HG03565 (cell line): ENCODE data around the gene ASIC2.
"Not testable (repeated sequence)": the region's sequence is repeated elsewhere in the genome, so short reads cannot be mapped to it uniquely, and the experiment has no call there.

Experiments used
- ATAC-seq: cut with Tn5 transposase; IDR thresholded peaks from one replicate; pipeline ENCODE4 v1.9.1; 2021; ENCODE audit warnings: mild to moderate bottlenecking, moderate library complexity; ENCODE audit not compliant: unreplicated experiment

ASIC2 gene

DNA sequence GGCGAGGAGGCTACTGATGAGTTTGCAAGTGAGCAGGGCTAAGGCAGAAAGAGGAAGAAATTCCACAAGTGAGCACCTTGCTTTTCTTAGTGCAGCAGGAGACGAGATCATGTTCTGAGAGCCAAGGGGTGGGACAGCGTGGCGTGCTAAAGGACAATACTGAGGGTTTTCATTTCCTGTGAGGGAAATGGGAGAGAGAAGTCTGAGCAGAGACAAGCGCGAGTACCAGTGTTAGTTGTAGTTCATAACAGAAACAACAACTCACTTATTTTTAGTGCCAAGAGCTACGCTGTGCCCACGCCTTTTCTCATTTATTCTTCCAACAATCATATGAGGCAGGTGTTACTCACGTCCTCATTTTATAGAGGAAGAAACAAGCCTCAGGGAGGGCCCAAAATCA lies 299.1 kb downstream of the ASIC2 start:
- no peak for ATAC-seq

DNA sequence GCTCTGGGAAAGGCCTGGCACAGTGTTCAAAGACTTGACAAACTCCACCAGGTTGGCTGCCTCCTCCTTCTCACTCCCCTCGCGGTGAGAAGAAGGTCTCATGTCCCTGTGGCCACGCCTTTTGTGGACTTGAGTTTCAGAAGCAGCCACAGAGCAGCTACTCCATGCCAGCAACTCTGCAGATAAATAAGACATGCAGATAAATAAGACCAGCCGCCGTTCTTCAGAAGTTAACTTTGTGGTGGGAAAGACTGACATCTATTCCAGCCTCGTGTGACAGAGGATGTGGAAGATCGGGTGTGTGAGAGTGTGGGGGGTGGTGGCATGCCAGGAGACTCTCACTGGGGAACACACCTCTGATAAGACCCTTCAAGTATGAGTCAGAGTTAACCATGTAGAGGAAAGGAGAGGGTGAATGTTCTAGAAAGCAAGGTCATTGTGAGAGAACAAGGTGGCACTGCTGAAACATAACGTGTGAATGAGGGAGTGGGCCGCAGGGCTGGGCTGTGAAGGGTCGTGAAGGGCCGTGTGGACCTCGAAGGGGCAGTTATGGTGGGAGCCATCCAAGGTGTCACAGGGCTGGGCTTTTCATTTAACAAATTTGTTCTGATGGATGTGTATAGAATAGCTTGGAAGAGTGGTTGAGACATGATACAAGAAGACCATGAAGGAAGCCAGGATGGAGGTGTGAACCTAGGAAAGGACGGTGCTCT lies 300.6 kb downstream of the ASIC2 start:
- no peak for ATAC-seq

DNA sequence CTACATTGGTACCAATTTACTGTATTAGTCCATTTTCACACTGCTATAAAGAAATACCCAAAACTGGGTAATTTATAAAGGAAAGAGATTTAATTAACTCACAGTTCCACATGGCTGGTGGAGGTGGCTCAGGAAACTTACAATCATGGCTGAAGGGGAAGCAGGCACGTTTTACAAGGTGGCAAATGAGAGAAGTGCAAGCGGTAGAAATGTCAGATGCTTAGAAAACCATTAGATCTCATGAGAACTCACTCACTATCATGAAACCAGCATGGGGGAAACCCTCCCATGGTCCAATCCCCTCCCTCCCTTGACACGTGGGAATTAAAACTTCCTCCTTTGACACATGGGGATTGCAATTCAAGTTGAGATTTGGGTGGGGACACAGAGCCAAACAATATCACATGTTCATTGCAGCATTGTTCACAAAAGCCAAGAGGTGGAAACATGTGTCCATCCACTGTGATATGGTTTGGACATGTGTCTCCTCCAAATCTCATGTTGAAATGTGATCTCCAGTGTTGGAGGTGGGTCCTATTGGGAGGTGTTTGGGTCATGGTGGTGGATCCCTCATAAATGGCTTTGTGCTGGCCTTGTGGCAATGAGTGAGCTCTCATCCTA lies 304.5 kb downstream of the ASIC2 start:
- no peak for ATAC-seq

DNA sequence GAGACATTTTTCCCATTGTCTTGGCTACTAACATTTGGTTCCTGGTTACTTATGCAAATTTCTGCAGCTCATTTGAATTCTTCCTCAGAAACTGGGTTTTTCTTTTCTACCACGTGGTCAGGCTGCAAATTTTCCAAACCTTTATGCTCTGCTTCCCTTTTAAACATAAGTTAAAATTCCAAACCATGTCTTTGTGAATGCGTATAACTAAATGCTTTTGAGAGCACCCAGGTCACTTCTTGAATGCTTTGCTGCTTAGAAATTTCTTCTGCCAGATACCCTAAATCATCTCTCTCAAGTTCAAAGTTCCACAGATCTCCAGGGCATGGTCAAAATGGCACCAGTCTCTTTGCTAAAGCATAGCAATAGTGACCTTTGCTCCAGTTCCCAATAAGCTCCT lies 305.2 kb downstream of the ASIC2 start:
- not testable (repeated sequence) for ATAC-seq

DNA sequence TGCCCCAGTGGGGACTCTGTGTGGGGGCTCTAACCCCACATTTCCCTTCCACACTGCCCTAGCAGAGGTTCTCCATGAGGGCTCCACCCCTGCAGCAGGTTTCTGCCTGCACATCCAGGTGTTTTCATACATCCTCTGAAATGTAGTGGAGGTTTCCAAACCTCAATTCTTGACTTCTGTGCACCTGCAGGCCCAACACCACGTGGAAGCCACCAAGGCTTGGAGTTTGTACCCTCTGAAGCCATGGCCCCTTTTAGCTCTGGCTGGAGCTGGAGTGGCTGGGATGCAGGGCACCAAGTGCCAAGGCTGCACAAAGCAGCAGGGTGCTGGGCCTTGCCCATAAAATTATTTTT lies 305.7 kb downstream of the ASIC2 start:
- not testable (repeated sequence) for ATAC-seq

DNA sequence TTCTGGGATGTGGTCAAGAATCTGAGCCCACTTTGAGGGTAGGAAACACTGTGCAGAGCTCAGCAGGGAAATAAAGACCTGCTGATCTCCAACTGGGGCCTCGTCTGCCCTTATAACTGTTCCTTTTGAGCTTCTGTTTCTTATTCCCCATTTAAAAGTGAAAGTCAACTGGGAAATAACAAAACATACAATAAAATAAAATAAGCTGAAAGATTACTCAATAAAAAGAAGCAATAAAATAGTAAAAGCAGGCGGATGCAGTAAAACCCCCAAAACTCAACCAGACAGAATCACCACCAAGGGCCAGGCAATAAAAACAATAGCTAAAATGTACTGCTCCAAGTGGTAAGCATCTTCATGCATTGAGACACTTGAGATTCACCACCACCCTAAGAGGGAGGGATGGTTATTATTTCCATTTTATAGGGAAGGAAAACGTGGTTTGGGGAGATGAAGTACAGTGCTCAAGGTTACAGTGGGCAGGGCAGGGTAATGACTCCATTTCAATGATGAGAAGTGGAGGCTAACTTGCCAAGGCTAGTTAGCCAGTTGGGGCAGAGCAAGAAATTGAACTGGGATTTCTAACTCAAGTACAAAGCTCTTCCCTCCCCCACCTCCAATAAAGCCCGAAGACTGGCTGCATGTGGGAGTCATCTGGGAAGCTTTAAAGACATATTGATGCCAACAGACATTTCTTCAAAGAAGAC lies 307.9 kb downstream of the ASIC2 start:
- no peak for ATAC-seq

DNA sequence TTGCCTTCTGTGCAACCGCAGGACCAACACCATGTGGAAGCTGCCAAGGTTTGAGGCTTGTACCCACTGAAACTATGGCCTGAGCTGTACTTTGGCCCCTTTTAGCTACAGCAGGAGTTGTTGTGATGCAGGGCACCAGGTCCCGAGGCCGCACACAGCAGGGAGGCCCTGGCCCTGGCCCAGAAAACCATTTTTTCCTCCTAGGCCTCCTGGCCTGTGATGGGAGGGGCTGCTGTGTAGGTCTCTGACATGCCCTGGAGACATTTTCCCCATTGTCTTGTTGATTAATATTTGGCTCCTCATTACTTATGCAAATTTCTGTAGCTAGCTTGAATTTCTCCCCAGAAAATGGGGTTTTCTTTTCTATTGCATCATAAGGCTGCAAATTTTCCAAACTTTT lies 311.5 kb downstream of the ASIC2 start:
- ATAC-seq: not testable (repeated sequence)

DNA sequence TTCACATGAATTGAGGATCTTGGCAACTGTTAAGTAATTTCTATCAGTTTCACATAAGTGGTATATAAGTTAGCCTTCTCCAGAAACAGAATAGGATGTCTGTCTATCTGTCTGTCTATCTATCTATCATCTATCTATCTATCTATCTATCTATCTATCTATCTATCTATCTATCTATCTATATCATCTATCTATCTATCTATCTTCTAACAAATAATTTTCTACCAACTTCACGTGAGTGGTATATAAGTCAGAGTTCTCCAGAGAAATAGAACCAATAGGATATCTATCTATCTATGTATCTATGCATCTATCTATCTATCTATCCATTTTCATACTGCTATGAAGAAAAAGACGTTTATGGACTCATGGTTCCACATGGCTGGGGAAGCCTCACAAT lies 312.9 kb downstream of the ASIC2 start:
- no peak for ATAC-seq

DNA sequence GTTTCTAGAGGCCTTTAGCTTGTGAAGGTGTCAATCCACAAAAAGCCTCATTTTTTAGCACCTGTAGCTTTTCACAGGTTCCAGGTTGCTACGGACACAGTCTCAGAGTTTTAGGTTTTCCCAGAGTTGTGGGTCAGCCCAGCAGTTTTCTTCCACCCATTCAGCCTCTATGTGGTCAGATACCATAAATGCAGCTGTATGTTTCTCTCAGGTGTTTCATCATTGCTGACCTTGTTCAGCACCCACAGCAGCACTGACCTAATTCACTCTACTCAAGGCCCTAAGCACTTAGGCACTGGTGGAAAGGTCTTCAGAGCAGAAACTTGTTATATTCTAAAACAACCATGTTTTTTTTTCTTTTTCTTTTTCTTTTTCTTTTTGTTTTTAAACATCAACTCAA lies 316.5 kb downstream of the ASIC2 start:
- ATAC-seq: no peak

DNA sequence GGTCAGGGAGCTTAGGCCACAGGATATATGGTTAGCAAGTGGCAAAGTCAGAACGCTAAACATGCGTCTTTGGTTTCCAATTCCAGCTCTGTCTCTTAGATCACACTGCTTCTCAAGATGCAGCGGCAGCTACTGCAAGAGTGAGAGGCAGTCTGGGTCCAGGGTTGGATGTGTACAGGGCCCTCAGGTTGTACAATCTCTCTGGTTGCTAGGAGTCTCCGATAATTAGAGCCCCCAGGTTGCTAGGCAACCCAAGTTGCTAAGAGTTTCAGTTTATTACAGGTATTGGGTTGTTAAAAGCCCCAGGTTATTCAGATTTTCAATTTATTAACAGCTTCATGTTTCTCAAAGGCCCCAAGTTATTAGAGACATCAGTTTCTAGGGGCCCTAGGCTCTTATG lies 317.0 kb downstream of the ASIC2 start:
- no peak for ATAC-seq

DNA sequence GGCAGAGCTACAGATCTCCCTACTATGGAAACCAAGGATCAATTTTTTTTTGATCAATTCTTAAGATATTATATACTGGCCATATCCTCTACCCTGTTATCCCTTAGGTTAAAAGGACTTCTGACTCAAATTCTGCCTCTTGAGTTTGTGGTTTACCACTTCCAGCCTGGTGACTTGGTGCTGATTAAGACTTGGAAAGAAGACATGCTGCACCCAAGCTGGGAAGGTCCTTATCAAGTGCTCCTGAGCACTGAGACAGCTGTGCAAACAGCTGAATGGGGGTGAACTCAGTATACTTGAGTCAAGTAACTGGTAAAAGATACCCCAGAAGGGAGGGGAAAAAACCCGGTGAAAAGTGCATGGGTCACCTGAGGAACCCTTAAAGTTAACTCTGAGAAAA lies 321.9 kb downstream of the ASIC2 start:
- no peak for ATAC-seq

DNA sequence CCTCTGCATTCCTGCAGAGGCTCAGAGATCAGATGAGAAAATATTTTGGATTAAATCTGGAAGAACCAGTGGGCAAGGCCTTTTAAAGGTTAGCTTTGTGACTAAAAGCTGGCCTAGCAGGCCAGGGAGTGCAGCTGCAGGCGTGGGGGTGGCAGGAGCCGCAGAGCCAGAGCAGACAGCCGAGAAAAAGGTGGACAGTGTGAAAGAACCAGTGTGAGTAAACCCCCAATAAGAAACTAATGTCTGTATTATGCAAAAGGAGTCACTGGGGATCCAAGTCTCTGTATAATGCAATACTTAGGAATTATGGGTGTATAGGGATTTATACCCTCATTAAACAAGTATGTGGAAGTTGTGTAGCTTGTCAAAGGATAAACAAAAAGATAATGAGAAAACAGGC lies 322.8 kb downstream of the ASIC2 start:
- no peak for ATAC-seq

DNA sequence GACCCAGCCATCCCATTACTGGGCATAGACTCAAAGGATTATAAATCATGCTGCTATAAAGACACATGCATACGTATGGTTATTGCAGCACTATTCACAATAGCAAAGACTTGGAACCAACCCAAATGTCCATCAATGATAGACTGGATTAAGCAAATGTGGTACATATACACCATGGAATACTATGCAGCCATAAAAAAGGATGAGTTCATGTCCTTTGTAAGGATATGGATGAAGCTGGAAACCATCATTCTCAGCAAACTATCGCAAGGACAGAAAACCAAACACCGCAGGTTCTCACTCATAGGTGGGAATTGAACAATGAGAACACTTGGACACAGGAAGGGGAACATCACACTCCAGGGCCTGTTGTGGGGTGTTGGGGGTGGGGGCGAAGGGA lies 323.9 kb downstream of the ASIC2 start:
- ATAC-seq: not testable (repeated sequence)

DNA sequence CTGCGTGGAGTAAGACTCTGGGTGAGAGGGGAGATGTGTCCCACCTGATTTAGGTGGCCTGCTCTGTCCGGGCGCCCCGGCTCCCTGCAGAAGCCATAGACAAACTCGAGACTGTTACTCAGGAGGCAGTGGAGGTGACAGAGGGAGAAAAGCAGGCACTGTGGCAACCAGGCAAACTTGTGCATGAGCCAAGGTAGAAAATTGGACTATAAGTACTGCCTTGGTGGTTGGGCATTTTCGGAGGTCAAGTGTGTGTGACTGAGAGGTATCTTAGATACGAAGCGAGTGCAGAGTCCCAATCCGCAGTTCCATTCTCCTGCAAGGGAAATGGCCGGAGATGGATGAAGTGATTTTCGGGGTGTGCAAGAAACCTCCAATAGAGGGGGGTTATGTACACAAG lies 328.6 kb downstream of the ASIC2 start:
- no peak for ATAC-seq
